Activated effector memory CD4-positive, alpha-beta T cell treated with Interleukin-2 at 50 U/mL for 16 hours (primary cell): ENCODE data around the gene C6orf141.

Experiments used
- DNase-seq: peaks from one replicate; pipeline ENCODE4 v3.0.0-alpha.2; 2020

Gene C6orf141

GRCh38 chr6:49541210-49541724 is 9.2 kb upstream of the C6orf141 start:
- DNase-seq: no peak

GRCh38 chr6:49541936-49542335 is 8.5 kb upstream of the C6orf141 start:
- no peak for DNase-seq

DNA sequence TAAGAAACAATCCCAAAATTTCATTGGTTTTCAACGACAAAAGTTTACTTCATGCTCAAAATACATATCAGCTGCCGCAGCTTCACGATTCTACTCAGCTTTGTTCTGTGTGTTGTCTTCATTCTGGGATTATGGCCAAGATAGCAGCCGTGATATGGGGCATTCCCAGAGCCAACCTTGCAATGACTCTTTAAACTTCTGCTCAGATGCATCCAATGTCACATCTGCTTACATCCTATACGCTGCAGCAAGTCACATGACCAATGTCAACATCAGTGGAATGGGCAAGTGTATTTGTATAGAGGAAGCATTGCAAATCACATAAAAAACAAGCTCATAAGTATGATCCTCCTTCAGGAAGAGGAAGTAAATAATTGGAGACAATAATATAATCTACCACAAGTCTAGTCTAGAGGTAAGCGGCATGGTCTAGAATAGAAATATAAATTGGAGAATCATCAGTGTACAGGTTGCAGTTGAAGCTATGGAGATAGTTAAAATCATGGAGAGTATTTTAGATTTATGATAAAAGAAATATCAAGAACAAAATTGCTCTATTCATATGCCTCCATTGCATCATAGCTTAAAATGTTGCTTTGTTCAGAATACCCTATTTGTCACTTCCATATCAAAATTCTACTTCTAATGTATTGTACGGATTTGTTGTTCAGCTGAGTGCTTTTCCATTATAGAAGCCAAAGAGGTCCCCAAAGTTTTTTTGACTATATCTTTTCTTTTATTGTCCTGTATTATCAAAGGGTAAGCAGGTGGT is 7.2 kb upstream of the C6orf141 start:
- no peak for DNase-seq

GRCh38 chr6:49546331-49546730 is 4.1 kb upstream of the C6orf141 start:
- no peak for DNase-seq

DNA sequence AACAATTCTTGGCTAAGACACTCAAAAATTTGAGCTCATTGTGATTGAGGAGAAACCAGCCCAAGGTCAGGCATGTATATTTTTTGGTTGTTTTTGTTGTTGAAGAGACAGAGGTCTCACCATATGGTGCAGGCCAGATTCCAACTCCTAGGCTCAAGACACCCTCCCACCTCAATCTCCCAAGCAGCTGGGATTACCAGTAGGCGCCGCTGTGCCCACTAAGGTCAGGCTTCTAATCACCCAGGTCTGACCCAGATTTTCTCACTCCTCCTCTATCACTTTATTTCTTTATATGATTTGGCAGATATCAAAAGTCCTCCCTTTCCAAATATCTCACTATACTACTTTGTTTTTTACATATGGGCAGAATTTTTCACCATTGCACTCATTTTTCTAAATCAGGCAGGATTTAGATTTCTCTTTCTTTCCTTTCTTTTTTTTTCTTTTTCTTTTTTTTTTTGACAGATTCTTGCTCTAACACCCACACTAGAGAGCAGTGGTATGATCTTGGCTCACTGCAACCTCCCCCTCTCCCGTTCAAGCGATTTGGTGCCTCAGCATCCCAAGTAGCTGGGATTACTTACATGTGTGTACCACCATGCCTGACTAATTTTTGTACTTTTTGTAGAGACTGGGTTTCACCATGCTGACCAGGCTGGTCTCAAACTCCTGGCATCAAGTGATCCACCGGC is 1.7 kb upstream of the C6orf141 start:
- DNase-seq: no peak

- no peak for DNase-seq
Measured at GRCh38 chr6:49549691-49550491, 577 bp upstream of the C6orf141 start.

DNA sequence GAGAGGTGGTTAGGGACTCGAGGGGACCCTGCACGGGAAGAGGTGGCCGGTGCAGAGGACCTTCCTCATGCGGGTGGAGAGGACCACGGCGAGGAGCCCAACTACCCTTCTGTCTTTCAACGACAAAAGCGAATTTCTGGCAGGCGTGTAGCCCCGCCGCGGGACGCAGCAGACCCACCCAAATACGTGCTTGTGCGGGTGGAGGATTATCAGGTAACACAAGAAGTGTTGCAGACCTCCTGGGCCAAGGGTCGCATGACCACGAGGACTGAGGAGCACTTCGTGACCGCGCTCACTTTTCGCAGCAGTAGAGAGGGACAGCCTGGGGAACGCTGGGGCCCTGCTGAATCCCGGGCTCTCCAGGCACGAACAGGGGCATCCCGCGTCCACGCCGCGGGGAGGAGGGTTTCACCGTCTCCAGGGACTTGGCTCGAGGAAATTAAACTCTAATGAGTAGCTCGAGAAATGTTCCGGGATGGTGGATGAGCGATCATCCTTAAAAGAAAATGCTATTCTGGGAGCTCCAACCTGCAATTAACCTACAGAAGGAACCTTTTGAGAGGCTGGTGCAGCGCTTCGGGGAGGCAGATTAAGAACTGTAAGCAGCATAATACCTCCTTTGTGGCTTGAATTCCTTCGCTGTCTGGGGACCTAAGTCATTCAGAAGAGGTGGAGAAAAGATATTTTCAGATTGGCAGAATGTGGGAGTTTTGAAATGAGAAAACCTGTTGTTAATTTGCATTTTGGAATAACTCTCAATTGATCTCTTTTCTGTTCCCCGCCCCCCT is 804 bp downstream of the C6orf141 start:
- DNase-seq: no peak

DNA sequence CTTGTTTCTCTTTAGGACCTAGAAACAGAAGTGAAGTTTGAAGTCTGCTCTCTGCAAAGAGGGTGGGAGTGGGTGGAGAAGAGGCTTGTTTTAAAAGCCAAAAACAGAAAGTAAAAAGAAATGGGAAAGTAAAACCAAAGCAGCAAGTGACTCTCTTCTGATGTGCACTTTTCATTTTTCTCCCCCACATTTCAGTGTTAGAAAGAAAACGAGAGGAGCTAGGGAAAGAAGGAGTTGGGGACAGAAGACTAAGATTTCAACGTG is 1.3 kb downstream of the C6orf141 start:
- DNase-seq: no peak

DNA sequence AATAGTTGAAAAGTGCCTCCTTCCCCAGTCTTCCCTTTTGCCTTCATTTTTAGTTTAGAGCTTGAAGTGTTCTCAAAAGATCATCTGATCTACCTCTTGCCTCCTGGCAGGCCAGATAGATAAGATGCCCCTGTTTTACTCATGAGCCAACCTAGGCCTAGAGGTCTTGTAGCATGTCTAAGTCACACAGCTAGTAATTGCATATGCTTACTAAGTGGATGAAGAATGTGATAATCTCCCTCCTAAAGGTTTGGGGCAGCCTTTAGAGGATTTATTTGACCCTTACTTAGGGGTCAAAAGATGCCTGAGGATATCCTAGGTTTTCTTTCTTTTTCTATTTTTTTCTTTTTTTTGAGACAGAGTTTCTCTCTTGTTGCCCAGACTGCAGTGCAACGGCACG is 2.1 kb downstream of the C6orf141 start:
- DNase-seq: no peak

GRCh38 chr6:49553384-49553783 is 2.9 kb downstream of the C6orf141 start:
- no peak for DNase-seq

DNA sequence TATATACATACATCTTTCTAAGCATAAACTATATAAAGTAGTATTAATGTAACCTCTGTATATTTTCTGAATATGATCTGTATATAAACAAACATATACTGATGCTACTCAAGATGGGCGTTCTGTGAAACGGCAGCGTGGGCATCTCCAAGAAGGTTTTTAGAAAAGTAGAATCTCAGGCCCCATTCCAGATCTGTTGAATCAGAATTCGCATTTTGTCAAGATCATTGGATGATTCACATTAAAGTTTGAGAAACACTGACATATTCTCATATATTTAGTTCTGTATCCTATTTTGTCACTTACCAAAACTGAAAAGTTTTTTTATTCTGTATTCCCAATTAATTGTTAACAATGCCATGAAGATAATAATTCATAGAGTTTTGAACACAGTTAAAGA is 5.5 kb downstream of the C6orf141 start:
- DNase-seq: no peak

- no peak for DNase-seq
Measured at GRCh38 chr6:49556429-49556837, 6.0 kb downstream of the C6orf141 start.

GRCh38 chr6:49557177-49557576 is 6.7 kb downstream of the C6orf141 start:
- DNase-seq: no peak

DNA sequence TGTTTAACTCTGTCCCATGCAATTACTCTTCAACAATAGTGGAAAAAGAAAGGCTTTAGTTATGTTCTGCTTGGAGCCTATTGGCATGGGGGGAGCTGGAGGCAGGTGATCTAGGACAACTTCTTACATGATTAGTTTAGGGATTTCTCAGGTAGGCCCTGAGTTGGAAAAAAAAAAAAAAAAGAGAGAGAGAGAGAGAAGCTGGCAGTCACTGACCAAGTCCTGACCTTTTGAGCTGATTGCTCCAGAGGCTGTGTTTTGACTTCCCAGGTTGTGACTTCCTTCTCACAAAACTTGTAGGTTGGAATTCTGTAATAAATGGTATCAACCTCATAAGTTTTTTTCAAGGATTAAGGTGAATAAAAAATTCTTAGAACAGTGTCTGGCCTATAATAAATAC is 7.8 kb downstream of the C6orf141 start:
- DNase-seq: no peak

GRCh38 chr6:49563006-49563886 is 12.8 kb downstream of the C6orf141 start:
- no peak for DNase-seq

DNA sequence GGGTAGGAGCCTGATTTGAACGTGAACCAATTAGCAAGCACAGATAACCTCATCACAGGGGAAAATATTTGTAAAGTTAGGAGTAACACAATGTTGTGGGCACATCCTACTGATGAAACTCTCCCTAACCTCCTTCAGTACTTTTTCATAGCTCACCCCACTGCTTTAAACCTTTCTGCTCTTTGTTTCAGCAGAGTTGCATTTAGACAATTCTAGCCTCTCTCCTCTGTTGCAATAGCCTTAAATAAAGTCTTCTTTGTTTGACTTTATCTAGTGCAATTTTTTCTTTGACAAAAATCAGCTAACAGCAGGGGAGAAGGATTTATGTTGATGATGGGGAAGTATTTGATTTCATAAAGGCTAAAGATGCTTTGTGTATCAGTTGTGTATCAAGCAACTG is 14.1 kb downstream of the C6orf141 start:
- no peak for DNase-seq

DNA sequence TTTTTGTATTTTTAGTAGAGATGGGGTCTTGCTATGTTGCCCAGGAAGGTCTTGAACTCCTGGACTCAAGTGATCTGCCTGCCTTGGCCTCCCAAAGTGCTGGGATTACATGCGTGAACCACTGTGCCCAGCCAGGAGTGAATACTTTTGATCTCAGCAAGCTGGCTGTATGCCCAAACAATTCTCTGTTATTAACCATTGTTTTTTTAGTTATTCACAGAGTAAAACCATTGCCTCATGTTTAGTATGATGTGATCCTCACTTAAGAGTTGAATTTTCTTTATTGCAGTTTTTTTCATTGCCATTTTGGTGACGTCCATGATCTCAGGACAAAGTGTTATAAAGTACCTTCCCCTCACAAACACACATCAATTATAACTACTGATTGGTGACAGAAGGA is 14.8 kb downstream of the C6orf141 start:
- DNase-seq: no peak

GRCh38 chr6:49565855-49566254 is 15.4 kb downstream of the C6orf141 start:
- no peak for DNase-seq

GRCh38 chr6:49570474-49571079 is 20.1 kb downstream of the C6orf141 start:
- DNase-seq: no peak

GRCh38 chr6:49576618-49577017 is 26.1 kb downstream of the C6orf141 start:
- no peak for DNase-seq

GRCh38 chr6:49579649-49580048 is 29.2 kb downstream of the C6orf141 start:
- DNase-seq: no peak

DNA sequence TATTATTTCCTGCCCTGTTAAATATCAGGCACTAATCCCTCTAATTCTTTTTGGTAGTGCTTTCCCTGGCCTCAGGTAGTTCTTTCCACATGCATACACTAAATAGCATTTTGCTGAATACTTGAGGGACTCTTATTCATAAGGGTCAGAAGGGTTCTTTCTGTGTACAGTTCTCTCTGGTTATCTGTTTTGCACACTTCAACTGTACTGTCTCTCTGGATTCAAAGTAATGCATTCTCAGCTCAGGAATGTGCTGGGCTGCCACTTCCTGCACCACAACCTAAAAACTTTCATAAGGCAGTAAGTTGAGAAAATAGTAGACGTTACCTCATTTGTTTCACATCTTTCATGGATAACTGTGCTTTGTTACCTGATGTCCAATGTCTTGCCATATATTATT is 32.1 kb downstream of the C6orf141 start:
- no peak for DNase-seq
